ENCODE results near the gene COL6A1.
"Not testable (repeated sequence)": the region's sequence is repeated elsewhere in the genome, so short reads cannot be mapped to it uniquely, and the experiment has no call there.

GRCh38 chr21:46005894-46006546, 24.4 kb downstream of the COL6A1 start:
- TF ChIP-seq CTCF (IDR thresholded peaks at IDR 0.05; ENCODE audit: insufficient read depth, low read length); REST (IDR thresholded peaks at IDR 0.05; ENCODE audit: insufficient replicate concordance, low read depth): not testable (repeated sequence)
